Body of pancreas (tissue), 4 donors: Measurements from ENCODE around the gene SLC18A3.

Experiments
- POLR2A ChIP-seq, 3 donors: fragments of 450-650 bp; IDR thresholded peaks; one replicate each; pipeline ENCODE4 v1.6.1; 2016; ENCODE audit warnings: antibody characterized with exemption in 3 of 3, mild to moderate bottlenecking in 2 of 3
- TF ChIP-seq, protein P1 (sequence below), 7 experiments: fragments of 450-650 bp in 4 of 7; fragments of 200-600 bp in 3 of 7; sonication (generic) in 3 of 7; IDR thresholded peaks; one replicate each; pipeline ENCODE4 v1.5.1; 2016 to 2019; ENCODE audit warnings: antibody characterized with exemption in 7 of 7

- TF ChIP-seq, protein P1, sequence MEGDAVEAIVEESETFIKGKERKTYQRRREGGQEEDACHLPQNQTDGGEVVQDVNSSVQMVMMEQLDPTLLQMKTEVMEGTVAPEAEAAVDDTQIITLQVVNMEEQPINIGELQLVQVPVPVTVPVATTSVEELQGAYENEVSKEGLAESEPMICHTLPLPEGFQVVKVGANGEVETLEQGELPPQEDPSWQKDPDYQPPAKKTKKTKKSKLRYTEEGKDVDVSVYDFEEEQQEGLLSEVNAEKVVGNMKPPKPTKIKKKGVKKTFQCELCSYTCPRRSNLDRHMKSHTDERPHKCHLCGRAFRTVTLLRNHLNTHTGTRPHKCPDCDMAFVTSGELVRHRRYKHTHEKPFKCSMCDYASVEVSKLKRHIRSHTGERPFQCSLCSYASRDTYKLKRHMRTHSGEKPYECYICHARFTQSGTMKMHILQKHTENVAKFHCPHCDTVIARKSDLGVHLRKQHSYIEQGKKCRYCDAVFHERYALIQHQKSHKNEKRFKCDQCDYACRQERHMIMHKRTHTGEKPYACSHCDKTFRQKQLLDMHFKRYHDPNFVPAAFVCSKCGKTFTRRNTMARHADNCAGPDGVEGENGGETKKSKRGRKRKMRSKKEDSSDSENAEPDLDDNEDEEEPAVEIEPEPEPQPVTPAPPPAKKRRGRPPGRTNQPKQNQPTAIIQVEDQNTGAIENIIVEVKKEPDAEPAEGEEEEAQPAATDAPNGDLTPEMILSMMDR (IDR thresholded peaks at IDR 0.05), result no peak
- TF ChIP-seq POLR2A (IDR thresholded peaks at IDR 0.05), result no peak
Observed at GRCh38 chr10:49597426-49598163, 12.5 kb upstream of the SLC18A3 start.
